ENCODE results near the gene LRPAP1.
"Not testable (repeated sequence)": the region's sequence is repeated elsewhere in the genome, so short reads cannot be mapped to it uniquely, and the experiment has no call there.

Gene LRPAP1

DNA sequence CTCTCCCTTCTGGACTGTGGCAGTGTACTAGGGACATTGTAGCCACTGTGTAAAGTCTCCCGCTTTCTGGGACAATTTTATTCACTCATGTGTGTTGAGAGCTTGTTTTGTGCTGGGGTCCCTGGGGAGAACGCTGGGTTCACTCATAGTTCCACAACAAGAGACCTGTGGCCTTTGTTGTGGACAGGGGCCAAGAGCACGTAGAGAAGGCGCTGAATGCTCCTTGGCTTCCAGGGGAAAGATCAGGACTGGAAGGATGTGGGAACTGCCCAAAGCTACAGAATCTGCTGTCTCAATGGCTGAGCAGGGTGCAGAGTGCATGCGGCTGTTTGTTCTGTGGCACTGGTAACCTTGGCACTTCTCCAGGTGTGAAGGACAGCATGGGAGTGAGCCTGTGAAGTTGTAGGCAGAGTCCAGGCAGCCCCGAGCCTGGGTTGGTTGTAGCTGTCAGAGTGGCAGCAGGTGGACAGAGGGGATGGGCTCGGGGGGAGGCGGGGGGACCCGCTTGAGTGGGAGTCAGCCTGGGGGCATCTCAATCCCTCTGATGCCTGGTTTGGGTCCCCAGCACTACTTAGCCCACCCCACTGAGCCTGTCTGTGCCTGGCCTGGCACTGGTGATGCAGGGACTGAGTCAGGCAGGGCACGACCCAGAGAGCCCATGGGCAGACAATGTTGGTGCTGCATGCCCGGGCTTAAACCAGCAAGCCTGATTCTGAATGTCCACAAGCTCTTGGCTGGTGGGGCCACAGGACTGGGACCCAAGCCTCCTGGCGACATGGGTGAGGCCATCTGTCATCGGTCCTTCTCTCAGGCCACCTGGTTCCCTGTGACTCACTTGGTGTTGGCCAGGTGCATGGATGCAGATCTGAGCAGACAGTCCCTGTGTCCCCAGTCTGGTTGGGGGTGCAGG, 27.4 kb upstream of the LRPAP1 start:
- not testable (repeated sequence) for DNase-seq

DNA sequence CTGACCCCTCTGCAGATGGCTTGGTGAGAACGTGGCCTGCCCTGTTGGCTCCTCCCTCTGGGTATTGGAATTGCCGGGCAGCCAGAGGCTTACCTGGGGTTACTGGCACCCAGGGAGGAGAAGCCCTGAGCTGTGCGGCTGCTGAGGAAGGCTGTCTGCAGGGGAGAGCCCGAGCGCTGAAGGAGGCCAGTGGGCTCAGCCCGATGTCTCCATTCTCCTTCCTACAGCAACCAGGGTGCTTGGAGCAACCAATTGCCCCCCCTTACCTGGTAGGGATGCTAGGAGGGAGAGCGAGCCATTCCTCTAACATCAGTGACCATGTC, 26.3 kb upstream of the LRPAP1 start:
- not testable (repeated sequence) for DNase-seq

DNA sequence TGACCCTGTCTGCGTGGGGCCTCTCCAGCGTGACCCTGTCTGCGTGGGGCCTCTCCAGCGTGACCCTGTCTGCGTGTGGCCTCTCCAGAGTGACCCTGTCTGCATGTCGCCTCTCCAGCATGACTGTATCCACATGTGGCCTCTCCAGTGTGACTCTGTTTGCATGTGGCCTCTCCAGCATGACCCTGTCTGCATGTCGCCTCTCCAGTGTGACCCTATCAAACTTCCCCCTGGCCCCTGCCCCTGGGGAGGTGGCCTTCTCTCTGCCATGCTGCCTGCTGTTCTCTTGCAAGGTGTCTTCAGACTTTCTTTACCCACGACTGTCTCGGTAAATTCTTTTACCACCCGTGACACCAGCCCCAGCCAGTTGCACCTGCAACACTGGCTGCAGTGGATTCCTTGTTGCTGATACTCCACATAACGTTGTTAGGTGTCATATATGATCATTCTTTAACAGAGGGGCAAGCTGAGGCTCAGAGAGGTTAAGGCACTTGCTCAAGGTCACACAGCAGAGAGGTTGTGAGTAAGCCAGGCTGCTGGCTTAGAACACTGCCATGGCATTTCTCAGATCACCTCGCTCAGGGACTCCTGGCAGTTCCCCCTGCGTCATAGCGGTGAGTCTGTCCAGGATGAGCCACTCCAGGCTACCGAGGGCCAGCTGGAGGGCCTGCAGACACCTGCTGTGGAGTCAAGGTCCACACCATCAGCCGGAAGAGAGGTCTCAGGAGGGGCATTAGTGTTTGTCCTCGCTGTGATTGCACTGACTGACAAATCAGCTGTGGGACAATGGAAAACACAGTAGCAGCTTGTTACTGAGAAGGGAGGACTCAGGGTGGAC, 25.7 kb upstream of the LRPAP1 start:
- DNase-seq = not testable (repeated sequence)

DNA sequence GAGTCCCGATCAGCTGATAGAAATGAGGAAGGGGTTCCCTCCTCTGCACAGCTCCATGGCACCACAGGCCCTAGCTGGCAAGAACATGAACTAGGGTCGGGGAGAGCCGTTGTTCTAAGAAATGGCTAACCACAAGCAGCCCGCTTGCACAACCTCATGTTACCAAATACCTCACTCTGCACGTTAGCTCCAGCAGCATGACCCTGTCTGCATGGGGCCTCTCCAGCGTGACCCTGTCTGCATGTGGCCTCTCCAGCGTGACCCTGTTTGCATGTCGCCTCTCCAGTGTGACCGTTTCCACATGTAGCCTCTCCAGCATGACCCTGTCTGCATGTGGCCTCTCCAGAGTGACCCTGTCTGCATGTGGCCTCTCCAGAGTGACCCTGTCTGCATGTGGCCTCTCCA, 24.9 kb upstream of the LRPAP1 start:
- not testable (repeated sequence) for DNase-seq

DNA sequence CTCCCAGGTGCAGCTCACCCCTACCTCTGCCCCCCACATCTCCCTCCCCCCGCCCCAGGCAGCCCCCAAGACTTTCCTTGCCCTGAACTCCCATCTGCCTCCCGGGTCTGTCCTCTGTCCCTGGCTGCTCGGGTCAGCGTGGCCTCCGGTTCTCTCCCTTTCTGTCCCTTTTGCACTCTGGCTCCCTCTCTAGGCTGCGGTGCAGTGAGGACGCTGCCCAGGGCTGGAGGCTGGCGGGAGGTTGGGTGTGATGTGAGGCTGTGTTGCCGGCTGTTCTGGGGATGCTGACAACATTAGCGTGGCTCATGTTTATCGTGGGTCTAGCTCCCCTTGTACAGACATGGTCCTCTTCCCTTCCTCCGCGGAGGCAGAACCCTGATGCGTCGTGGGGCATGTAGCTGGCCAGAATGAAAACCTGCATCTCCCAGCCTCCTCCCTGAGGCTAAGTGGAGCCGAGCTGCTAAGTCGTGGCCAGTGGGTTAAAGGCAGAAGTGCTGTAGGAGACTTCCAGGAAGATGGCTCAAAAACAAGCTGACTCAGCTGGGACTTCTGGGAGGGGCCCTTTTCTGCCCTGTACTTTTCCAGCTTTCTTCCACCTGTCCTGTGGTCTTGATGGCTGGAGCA, 24.1 kb upstream of the LRPAP1 start:
- DNase-seq = not testable (repeated sequence)

DNA sequence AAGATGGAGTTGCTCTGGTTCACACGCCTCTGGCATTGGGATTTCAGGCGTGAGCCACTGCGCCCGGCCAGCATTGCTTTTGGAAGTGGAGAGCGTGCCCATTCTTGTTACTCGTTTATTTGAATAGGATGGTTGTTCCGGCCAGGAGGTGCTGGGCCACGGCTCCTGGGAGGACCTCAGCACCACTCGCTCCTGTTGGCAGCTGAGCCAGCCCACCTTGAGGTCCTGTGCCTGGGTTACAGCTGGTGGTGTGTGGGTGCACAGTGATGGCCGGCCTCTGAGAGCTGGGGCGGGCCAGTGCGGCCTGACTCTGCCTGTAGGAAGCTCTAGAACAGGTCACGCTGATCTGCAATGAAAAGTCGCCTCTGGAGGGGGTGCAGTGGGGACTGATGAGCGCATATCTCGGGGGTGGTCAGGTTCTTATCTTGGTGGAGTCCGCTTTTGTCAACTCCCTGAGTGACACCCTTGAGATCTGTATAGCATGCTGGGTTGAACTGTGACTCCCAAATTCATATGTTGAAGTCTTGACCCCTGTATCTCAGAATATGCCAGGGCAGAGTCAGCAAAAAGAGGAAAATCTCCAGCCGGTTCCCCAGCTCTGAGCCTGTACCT, 23.3 kb upstream of the LRPAP1 start:
- not testable (repeated sequence) for DNase-seq

DNA sequence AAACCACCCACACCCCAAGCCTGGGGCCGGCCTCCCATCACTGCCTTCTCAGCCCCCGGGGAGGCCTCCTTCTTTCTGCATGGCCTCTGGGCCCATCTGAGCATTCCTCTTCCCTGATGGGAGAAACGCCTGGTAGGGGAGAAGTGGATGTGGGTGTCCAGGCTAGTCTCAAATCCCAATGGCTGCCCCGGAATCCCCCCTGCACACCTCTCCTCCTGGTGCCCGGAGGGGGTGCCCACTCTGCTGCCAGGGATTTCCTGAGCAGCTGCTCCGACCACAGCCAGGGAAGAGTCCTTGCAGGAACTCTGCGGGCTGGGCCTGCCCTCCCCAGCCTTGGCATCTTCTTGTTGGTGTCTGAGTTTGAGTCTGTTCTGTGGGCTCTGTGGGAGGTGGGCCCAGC, 19.1 kb upstream of the LRPAP1 start:
- not testable (repeated sequence) for DNase-seq

DNA sequence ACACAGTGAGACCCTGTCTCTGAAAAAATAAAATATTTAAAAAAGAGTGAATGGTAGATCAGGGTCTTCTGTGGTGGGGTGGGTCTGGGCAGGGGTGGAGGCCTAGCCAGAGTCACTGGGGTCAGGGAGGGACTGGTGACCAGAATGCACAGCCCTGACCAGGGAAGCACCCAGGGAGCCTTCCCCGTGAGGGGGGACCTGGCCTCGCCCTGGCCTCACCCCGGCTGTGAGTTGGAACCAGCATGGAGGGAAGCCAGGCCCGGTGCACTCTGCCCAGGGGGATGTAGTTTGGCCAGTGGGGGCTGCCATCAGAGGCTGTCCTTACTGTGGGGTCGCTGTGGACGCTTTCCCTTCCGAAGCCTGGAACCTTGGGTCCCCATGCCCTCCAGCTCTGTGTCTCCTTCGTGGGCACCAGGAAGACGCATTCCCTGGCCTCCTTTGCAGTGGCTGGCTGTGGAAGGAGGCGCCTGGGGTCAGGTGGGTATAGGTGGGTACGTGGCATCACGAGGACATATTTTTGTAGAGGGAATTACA, 18.6 kb upstream of the LRPAP1 start:
- DNase-seq = not testable (repeated sequence)

DNA sequence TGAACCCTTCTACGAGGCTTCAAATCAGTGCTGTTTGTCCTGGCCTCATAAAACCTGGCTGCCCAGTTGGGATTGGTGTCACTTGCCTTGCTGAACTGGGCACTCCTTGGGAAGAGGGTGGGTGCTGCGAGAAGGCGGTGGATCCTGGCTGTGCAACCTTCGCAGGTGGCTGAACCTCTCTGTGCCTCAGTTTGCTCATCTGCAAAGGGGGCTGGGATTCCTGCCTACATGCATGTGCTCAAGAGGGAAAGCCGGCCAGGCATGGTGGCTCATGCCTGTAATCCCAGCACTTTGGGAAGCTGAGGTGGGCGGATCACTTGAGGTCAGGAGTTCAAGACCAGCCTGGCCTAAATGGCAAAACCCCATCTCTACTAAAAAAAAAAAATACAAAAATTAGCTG, 17.8 kb upstream of the LRPAP1 start:
- not testable (repeated sequence) for DNase-seq

DNA sequence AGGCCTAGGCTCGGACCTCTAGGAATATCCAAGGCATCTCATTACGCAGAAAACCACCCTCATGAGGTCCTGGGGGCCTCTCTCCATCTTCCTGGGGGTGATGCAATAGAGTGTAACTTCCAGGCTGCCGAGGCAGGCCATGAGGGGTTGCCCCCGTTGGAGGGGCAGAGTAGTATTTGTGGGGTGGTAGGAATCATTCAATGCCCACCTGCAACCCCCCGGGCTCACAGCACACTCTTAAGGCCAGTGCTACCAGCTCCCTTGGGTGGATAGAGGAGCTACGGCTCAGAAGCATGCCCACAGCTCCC, 17.4 kb upstream of the LRPAP1 start:
- DNase-seq = not testable (repeated sequence)

DNA sequence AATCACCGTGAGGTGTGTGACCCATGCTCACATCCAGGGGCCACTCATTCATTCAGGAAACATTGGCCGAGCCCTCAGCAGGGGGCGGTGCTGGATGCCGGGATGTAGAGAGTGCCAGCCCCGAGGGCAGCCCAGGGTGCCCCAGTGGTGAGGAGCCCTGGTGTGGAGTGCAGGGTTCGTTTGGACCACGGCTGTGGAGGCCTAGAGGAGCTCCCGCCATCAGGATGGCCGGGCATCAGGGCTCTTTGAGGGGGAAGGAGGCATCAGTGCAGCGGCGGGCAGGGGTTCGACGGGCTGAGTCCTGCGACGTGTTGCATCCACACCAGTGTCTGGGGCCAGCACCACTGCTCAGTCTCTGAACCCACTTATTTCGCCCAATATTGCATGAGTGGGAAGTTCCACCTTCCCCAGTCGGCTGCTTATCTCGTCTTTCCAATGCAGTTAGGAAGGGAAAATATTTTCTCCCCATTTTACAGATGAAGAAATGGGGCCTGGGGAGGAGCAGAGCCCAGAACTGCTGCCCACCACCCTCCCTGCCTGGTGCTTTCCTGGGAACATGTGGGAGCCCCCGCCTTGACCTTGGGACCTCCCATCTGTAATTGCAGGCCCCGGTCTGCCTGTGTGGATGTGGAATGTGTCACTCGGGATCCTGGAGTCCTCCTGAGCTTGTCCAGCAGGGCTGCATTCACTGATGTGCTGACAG, 16.9 kb upstream of the LRPAP1 start:
- not testable (repeated sequence) for DNase-seq

DNA sequence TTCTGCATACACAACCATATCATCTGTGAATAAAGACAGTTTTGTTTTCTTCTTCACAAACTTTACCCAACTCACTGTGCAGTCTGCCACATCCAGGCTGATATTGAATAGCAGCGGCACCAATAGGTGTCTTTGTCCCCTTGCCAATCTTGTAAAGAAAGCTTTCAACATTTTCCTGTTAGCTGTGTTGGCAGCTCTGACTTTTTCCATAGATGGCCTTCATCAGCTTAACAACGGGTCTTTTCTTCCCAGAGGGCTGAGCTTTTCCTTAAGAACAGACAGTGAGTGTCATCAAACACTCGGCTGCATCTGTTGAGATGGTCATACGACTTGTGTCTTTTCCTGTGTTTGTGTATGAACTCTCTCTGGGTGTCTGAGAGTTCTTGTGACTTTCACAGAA, 14.5 kb upstream of the LRPAP1 start:
- not testable (repeated sequence) for DNase-seq

DNA sequence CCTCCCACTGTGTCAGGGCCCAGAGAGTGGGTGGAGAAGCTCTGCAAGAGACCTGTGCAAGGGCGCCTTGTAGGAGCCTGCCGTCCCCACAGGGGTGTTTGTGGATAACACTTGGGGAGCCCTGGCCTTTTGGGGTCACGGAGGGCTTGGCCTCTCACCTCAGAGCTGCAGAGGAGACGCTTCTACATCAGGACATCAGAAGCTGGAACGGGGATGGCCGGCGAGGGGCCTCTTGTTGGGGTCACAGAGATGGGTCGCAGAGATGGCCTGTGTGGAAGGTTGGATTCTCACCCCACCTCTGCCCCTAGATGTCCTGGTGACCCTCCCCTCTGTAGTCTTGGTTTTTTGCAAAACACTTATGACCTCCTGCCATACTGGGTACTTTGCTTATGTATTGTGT, 13.1 kb upstream of the LRPAP1 start:
- DNase-seq = not testable (repeated sequence)

DNA sequence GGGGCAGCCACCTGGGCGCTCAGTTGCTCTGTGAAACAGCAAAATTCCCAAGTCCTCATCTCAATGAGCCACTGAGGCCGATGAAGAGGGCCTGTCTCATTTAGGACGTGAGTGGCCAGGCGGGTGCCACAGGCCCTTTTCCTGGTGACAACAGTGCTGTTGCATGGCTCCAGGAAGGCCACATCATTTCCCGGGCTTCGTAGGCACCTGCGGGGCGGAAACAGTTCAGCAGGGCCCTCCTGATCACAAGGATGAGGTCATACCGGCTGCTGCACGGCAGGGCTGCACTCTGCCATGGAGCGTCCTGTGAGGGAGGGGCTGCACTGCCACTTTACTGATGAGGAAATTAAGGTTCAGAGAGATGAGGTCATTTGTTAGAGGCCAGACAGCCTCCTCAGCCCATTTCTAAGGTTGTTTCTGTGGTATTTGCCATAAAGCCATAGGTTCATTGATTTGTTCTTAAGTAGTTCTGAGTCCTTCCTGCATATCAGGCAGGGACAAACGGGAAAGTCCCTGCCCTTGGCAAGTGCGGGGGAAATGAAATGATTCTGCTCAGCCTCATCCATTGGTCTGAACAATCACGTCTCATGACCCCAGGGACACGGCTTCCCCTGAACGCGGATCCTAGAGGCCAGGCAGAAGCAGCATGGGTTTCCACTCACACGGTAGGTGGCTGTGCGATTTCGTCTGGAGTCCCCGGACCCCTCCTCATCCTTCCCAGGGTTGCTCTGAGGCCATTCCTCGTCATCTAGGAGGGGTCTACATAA, 12.2 kb upstream of the LRPAP1 start:
- not testable (repeated sequence) for DNase-seq

DNA sequence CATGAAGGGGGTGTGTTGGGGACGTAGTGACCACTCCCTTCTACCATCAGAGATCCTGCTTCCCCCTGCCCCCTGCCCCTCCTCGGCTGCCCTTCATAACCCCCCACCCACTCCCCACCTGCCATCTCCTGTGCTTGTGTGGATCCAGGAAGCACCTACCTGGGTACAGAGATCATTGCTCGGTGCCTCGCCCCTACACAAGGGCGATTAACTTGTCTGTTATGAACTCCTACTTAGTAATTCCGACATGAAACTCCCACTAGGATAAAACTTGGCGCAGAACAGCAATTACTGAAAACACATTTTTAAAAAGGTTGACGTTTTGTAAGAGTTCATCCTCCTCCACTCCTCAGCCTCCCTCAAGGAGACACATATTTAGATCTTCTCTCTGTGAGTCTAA, 11.2 kb upstream of the LRPAP1 start:
- DNase-seq = not testable (repeated sequence)

DNA sequence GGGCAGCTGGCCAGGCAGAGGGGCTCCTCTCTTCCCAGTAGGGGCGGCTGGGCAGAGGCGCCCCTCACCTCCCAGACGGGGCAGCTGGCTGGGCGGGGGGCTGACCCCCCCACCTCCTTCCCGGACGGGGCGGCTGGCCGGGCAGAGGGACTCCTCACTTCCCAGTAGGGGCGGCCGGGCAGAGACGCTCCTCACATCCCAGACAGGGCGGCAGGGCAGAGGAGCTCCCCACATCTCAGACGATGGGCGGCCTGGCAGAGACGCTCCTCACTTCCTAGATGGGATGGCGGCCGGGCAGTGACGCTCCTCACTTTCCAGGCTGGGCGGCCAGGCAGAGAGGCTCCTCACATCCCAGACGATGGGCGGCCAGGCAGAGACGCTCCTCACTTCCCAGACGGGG, 6.7 kb upstream of the LRPAP1 start:
- not testable (repeated sequence) for DNase-seq

DNA sequence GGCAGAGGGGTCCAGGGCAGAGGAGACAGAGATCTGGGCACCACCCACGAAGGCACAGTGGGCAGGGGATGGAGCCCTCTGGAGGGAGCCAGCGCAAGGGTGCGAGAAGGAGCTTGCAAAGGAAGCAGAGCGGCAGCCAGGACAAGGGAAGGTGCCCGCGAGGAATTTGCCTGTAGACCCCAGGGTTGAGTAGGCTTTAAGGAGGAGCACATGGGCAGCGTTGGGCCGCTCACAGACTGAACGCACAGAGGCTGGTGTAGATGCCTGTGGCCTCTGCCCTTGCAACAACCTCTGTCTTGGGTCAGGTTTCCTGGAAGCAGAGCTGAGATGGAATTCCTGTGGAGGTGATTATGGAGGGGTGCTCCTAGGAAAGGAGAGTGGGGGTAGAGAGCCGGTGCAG, 3.6 kb upstream of the LRPAP1 start:
- not testable (repeated sequence) for DNase-seq

DNA sequence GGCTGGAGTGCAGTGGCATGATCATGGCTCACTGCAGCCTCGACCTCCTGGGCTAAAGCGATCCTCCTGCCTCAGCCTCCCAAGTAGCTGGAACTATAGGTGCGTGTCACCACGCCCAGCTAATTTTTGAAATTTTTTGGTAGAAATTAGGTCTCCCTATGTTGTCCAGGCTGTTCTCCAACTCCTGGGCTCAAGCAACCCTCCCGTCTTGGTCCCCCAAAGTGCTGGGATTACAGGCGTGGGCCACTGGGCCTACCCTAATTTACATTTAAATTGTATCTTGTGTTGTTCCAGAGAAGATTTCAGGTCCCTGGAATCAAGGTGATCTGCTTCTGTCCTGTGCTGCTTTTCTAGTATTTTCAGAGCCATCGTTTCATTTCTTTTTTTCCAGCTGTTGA, 1.2 kb upstream of the LRPAP1 start:
- DNase-seq = no peak

DNA sequence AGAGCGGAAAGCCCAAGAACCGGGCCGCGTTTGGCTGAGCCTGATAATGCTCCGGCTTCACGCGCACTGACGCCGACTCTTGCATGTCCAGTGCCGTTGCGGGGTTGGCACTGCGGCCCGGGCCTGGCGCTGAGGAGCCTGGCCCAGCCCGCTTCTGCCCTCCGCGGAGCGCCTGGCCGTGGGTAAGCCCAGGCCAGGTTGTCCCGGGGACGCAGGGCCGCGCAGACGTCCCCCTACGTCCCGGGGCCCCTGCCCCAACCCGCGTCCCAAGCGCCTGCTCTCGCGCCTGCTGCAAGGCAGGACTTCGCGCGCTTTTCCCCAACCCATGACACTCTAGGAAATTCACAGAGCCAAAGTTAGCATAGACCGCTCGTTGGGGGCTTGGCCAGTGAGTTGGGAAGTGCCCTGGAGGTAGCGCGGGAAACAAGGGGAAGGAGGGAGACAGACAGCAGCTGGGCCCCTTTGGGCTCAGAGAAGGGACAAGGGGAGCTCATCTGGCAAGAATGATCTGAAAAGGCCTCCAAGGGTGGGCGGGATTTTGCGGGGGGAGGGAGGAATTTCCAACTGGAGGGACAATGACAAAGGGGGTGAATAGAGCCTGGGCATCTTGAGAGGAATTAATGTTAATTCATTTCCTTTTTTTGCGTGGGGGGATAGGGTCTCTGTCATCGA, 665 bp upstream of the LRPAP1 start:
- DNase-seq = no peak

DNA sequence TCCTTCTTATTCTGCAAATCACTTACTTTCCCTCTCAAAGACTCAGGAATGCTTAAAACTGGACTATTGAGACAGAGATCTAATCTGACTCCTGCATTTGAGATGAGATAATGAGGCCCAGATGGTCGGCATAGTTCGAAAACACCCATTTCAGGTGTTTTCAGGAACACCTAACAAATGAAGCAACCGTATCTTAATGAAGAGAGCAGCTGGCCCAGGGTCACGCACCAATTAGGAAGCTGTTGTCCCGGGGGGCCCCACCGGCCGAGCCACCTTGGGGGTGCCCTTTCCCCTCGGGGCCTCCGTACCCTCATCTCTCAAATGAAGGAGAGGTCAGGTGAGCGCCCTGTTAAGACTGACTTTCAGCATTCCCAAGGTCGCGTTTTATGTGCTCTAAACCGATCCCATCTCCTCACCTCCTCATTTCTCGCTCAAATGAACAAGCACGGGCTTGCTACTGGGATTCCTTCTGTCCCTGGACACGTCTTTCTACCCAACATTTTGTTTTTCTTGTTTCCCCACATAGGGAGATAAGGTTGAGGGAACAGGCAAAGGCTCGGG, 824 bp downstream of the LRPAP1 start:
- DNase-seq = no peak

Measured in left hindlimb (tissue), 1 donor.